ENCODE data around the gene ZBTB43.
A peak's percentile ranks its signal among the peaks of the same experiment; 100 is the strongest.

ZBTB43 gene

GRCh38 chr9:126860077-126860756, 55.4 kb downstream of the ZBTB43 start, which contains the start of gene ZBTB34:
Gene ZBTB34, plus strand, starts transcription at chr9:126860639. Its CDS starts 18,761 bp downstream, at chr9:126879400.
- peak; percentile 65 for DNase-seq

GRCh38 chr9:126860757-126861466, 56.1 kb downstream of the ZBTB43 start:
- peak; percentile 22 for DNase-seq

GRCh38 chr9:126861707-126862103, 56.9 kb downstream of the ZBTB43 start:
- DNase-seq = no peak

- no peak for DNase-seq
These were observed 57.4 kb downstream of the ZBTB43 start for GRCh38 chr9:126862104-126862761.

- DNase-seq = no peak
These were observed 59.9 kb downstream of the ZBTB43 start for GRCh38 chr9:126864771-126865170.

GRCh38 chr9:126869368-126869767, 64.5 kb downstream of the ZBTB43 start:
- no peak for DNase-seq

- DNase-seq = no peak
These were observed 67.7 kb downstream of the ZBTB43 start for GRCh38 chr9:126872516-126872915.

- no peak for DNase-seq
These were observed 69.9 kb downstream of the ZBTB43 start for GRCh38 chr9:126874546-126875314.

- DNase-seq = no peak
These were observed 71.1 kb downstream of the ZBTB43 start for GRCh38 chr9:126875756-126876510.

GRCh38 chr9:126876531-126876930, 71.7 kb downstream of the ZBTB43 start:
- DNase-seq = no peak

GRCh38 chr9:126877418-126877817, 72.6 kb downstream of the ZBTB43 start:
- no peak for DNase-seq

- no peak for DNase-seq
These were observed 74.4 kb downstream of the ZBTB43 start for GRCh38 chr9:126879288-126879687.

GRCh38 chr9:126880226-126880946, 75.5 kb downstream of the ZBTB43 start:
- no peak for DNase-seq

- no peak for DNase-seq
These were observed 76.1 kb downstream of the ZBTB43 start for GRCh38 chr9:126880947-126881332.

- DNase-seq = no peak
These were observed 77.9 kb downstream of the ZBTB43 start for GRCh38 chr9:126882746-126883145.

- no peak for DNase-seq
These were observed 78.8 kb downstream of the ZBTB43 start for GRCh38 chr9:126883636-126884035.

- DNase-seq = no peak
These were observed 80.3 kb downstream of the ZBTB43 start for GRCh38 chr9:126885131-126885641.

- no peak for DNase-seq
These were observed 81.4 kb downstream of the ZBTB43 start for GRCh38 chr9:126886034-126886822.

- no peak for DNase-seq
These were observed 82.1 kb downstream of the ZBTB43 start for GRCh38 chr9:126886897-126887296.
